Endometrial microvascular endothelial cells (primary cell): Measurements from ENCODE around the gene BRF1. TPM values are rescaled to one million over a fixed set of nuclear protein-coding genes. Genes with fewer than 3 reads are reported as not detected.

Experiments
- in situ Hi-C: cut with HindIII; loops from 2 replicates; pipeline ENCODE4 v1.10.0; 2017; ENCODE audit warnings: low sequenced_read_pairs, low pct_unique_long_range_greater_than_20kb; ENCODE audit errors: inconsistent ontology term
- total RNA-seq: library from RNA; depleted of rRNA; stranded (reverse); fragments of >200 nt; gene quantifications from one replicate; pipeline ENCODE4 v1.2.3, GENCODE V29; 2015; ENCODE audit errors: inconsistent ontology term

Gene BRF1
- total RNA-seq, 1 donor from 2014 or later = 32.7 TPM

GRCh38 chr14:105173901-105174894 is 126.6 kb downstream of the BRF1 start:
- in situ Hi-C loops = no loop called here

GRCh38 chr14:105173145-105173544 is 127.7 kb downstream of the BRF1 start:
- in situ Hi-C loops = no loop called here

GRCh38 chr14:105172476-105172875 is 128.3 kb downstream of the BRF1 start:
- in situ Hi-C loops = no loop called here

GRCh38 chr14:105171004-105171673 is 129.7 kb downstream of the BRF1 start:
- in situ Hi-C loops = no loop called here

- in situ Hi-C loops = no loop called here
Observed at GRCh38 chr14:105169776-105170655, 130.8 kb downstream of the BRF1 start.

- in situ Hi-C loops = no loop called here
Observed at GRCh38 chr14:105168979-105169507, 131.8 kb downstream of the BRF1 start.

- in situ Hi-C loops = no loop called here
Observed at GRCh38 chr14:105168496-105168978, 132.3 kb downstream of the BRF1 start, which contains the start of gene JAG2. Gene JAG2, minus strand, starts transcription at chr14:105168776. Its CDS starts 356 bp downstream, at chr14:105168420.

DNA sequence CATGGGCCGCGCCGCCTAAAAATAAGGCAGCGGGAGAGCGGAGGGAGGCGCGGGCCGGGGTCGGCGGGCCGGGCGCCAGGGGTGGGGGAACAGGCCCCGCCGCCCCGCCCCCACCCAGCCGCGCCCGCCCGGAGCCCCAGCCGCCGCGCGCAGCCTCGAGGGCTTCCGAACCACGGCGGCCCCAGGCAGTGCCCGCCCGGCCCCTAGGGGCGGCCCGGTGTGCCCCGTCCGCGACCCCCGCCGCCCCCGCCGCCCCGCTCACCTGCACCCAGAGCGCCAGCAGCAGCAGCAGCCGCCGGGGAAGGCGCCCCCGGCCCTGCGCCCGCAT is 132.7 kb downstream of the BRF1 start:
- in situ Hi-C loops = no loop called here

- in situ Hi-C loops = no loop called here
Observed at GRCh38 chr14:105167303-105168092, 133.3 kb downstream of the BRF1 start.

DNA sequence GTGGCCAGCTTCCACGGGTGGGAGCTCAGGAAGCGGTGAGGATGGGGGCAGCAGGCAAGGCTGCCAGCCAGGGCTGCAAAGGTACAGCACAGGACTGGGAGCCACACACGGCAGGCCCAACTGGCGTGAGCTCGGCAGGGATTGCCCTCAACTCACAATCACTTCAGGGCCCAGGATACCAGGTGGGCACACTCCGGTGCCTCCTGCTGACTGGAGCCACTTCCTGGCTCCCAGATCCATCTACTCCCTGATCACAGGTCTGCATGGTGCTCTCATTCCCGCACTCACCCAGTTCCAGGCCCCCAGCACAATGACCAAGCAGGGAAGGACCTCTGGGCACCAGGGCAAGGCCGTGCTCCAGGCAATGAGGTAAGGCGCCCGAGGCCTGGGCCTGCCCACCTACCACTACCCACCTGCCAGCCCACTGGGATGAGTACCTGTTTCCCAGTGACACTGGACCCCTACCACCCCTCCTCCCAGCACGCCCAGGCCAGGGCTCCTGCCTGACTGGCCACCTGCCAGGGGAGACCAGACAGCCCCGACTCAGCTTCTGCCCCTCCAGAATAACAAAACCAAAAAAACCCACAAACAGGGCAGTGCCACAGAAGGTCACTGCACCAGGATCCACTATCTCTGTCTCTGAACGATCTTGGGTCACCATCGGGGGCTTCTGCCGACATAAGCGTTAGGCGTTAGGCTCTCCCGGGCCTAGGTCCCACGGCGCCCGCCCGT is 134.1 kb downstream of the BRF1 start:
- in situ Hi-C loops = no loop called here

DNA sequence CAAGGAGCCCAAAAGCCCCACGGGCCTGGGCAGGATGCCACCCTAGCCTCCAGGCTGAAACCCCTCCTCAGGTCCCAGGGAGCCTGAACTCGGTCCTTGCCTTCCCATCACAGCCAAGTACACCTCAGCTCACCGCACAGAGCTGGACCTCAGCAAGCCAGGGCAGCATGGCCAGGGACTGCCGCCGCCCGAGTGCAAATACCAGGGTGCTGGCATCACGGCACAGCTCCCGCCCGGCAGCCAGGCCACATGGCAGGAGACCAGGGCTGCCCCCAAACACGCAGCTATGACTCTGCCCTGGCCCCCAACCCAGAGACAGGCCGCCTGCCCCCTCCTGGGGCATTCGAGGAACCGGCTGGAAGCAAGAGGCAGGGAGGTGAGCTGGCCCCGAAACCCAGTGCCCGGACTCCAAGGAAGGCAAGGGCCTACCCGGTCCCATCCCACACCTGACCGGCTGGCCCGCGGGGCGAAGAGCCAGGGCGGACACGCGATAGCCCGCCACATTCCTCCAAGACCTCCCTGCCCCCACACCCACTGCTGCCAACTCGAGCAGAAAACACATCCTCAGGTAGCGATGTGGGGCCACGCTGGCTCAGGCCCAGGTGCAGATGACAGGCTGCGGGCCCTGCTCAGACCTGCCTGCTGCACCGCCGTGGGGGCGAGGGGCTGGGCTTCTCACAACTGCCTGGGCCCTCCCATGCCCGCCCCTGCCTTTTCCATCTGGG is 134.9 kb downstream of the BRF1 start:
- in situ Hi-C loops = no loop called here

GRCh38 chr14:105165134-105165704 is 135.6 kb downstream of the BRF1 start:
- in situ Hi-C loops = no loop called here

- in situ Hi-C loops = no loop called here
Observed at GRCh38 chr14:105163040-105163742, 137.6 kb downstream of the BRF1 start.

GRCh38 chr14:105162669-105162979 is 138.2 kb downstream of the BRF1 start:
- in situ Hi-C loops = no loop called here

- in situ Hi-C loops = no loop called here
Observed at GRCh38 chr14:105161964-105162668, 138.7 kb downstream of the BRF1 start.
